HG02571 (cell line): ENCODE data around the gene PRRC2C.
"Not testable (repeated sequence)": the region's sequence is repeated elsewhere in the genome, so short reads cannot be mapped to it uniquely, and the experiment has no call there.

Source experiments
- ATAC-seq: cut with Tn5 transposase; IDR thresholded peaks from one replicate; pipeline ENCODE4 v1.9.1; 2021; ENCODE audit warnings: mild to moderate bottlenecking, moderate library complexity; ENCODE audit not compliant: unreplicated experiment

PRRC2C gene

GRCh38 chr1:171485375-171486047, at the start of gene PRRC2C:
PRRC2C (plus strand) TSS chr1:171485530; CDS start chr1:171512089, 26,559 bp downstream.
- ATAC-seq: peak; percentile 97

GRCh38 chr1:171438441-171438840, 46.9 kb upstream of the PRRC2C start:
- no peak for ATAC-seq

- ATAC-seq: not testable (repeated sequence)
These were observed 45.1 kb upstream of the PRRC2C start for GRCh38 chr1:171440201-171440600.

GRCh38 chr1:171441278-171441895, 43.9 kb upstream of the PRRC2C start:
- ATAC-seq: not testable (repeated sequence)

- ATAC-seq: no peak
These were observed 38.9 kb upstream of the PRRC2C start for GRCh38 chr1:171446386-171446785.

GRCh38 chr1:171455967-171456366, 29.4 kb upstream of the PRRC2C start:
- ATAC-seq: no peak

GRCh38 chr1:171457412-171457811, 27.9 kb upstream of the PRRC2C start:
- no peak for ATAC-seq

- ATAC-seq: no peak
These were observed 25.2 kb upstream of the PRRC2C start for GRCh38 chr1:171460018-171460620.

GRCh38 chr1:171467626-171468025, 17.7 kb upstream of the PRRC2C start:
- no peak for ATAC-seq

GRCh38 chr1:171468120-171468750, 17.1 kb upstream of the PRRC2C start:
- no peak for ATAC-seq

- ATAC-seq: no peak
These were observed 14.6 kb upstream of the PRRC2C start for GRCh38 chr1:171470726-171471125.

- no peak for ATAC-seq
These were observed 13.1 kb upstream of the PRRC2C start for GRCh38 chr1:171472183-171472647.

- no peak for ATAC-seq
These were observed 8.5 kb upstream of the PRRC2C start for GRCh38 chr1:171476829-171477228.

- ATAC-seq: no peak
These were observed 7.5 kb upstream of the PRRC2C start for GRCh38 chr1:171477804-171478203.

GRCh38 chr1:171480035-171480434, 5.3 kb upstream of the PRRC2C start:
- ATAC-seq: no peak

- peak; percentile 51 for ATAC-seq
These were observed 463 bp upstream of the PRRC2C start for GRCh38 chr1:171484760-171485374.

GRCh38 chr1:171486048-171486519, 754 bp downstream of the PRRC2C start:
- ATAC-seq: peak; percentile 32

- no peak for ATAC-seq
These were observed 1.7 kb downstream of the PRRC2C start for GRCh38 chr1:171487038-171487437.

- no peak for ATAC-seq
These were observed 3.0 kb downstream of the PRRC2C start for GRCh38 chr1:171488190-171488929.

GRCh38 chr1:171494076-171494475, 8.7 kb downstream of the PRRC2C start:
- no peak for ATAC-seq
